SK-N-SH (cell line): ENCODE results near the gene DIPK1C. TPM values are rescaled to one million over a fixed set of nuclear protein-coding genes. Genes with fewer than 3 reads are reported as not detected.

Source experiments
- CTCF ChIA-PET: fragments of 300-600, 350-600 bp; formaldehyde crosslinking; extraction: SDS; loops from one replicate; lab custom pipeline; 2021; lab: Yijun Ruan, JAX
- POLR2A ChIA-PET: fragments of 350-600 bp; sonication (Branson Sonifier 250); formaldehyde crosslinking; extraction: SDS; loops from one replicate; lab custom pipeline; 2020; ENCODE audit warnings: antibody characterized with exemption, inconsistent platforms; lab: Yijun Ruan, JAX
- DNase-seq: peaks from one replicate; pipeline ENCODE4 v3.0.0; 2012
- H2AFZ ChIP-seq: fragments of 200-600 bp; sonication (generic); 2 replicates; pipeline ENCODE4 v1.8.1; 2016; ENCODE audit warnings: antibody characterized with exemption, mild to moderate bottlenecking, low read depth
- H3F3A ChIP-seq: fragments of 200-600 bp; sonication (generic); replicated peaks from 2 replicates; pipeline ENCODE3; 2016; ENCODE audit warnings: antibody characterized with exemption, mild to moderate bottlenecking; ENCODE audit not compliant: insufficient read depth
- H3K27ac ChIP-seq, 2 experiments: fragments of 200-500 bp in 1 of 2; fragments of 200-600 bp in 1 of 2; sonication (Bioruptor generic) in 1 of 2; sonication (generic), shearing (Covaris generic) in 1 of 2; 2 replicates each; pipeline versions ENCODE4 v1.5.1 to v1.6.1; 2014 to 2016; ENCODE audit warnings: low read depth in 2 of 2, inconsistent platforms in 1 of 2, low read length in 1 of 2, mild to moderate bottlenecking in 1 of 2, mixed read lengths in 1 of 2
- H3K27me3 ChIP-seq: fragments of 200-600 bp; sonication (generic), shearing (Covaris generic); 2 replicates; pipeline ENCODE4 v1.6.1; 2016; ENCODE audit warnings: mixed run types; ENCODE audit not compliant: insufficient read depth
- H3K36me3 ChIP-seq, 2 experiments: fragments of 200-500 bp in 1 of 2; fragments of 200-600 bp in 1 of 2; sonication (Bioruptor generic) in 1 of 2; sonication (generic) in 1 of 2; replicated peaks in 1 of 2; 2 replicates each; pipeline versions ENCODE3 to v1.5.1; 2014 to 2016; ENCODE audit warnings: low read length in 1 of 2, mild to moderate bottlenecking in 1 of 2; ENCODE audit not compliant: insufficient read depth in 2 of 2, control insufficient read depth in 1 of 2
- H3K4me1 ChIP-seq, 2 experiments: fragments of 200-500 bp in 1 of 2; fragments of 200-600 bp in 1 of 2; sonication (Bioruptor generic) in 1 of 2; sonication (generic), shearing (Covaris generic) in 1 of 2; 2 replicates each; pipeline versions ENCODE4 v1.5.1 to v1.6.1; 2014 to 2016; ENCODE audit warnings: low read depth in 1 of 2, low read length in 1 of 2, mixed run types in 1 of 2; ENCODE audit not compliant: insufficient read depth in 2 of 2, control insufficient read depth in 1 of 2
- H3K4me2 ChIP-seq: fragments of 200-600 bp; sonication (generic), shearing (Covaris generic); 2 replicates; pipeline ENCODE4 v1.6.1; 2017; ENCODE audit warnings: mixed run types
- H3K4me3 ChIP-seq, 2 experiments: fragments of 200-500 bp in 1 of 2; fragments of 200-600 bp in 1 of 2; sonication (Bioruptor generic) in 1 of 2; sonication (generic), shearing (Covaris generic) in 1 of 2; 2 replicates each; pipeline versions ENCODE4 v1.5.1 to v1.8.1; 2014 to 2016; ENCODE audit warnings: low read depth in 2 of 2, inconsistent platforms in 1 of 2, low read length in 1 of 2, mild to moderate bottlenecking in 1 of 2, mixed read lengths in 1 of 2, moderate library complexity in 1 of 2
- H3K79me2 ChIP-seq: fragments of 200-600 bp; sonication (generic); 2 replicates; pipeline ENCODE4 v1.8.1; 2017; ENCODE audit warnings: mild to moderate bottlenecking; ENCODE audit not compliant: insufficient read depth
- H3K9ac ChIP-seq: fragments of 200-600 bp; sonication (generic); 2 replicates; pipeline ENCODE4 v1.6.1; 2017; ENCODE audit warnings: mixed run types
- H3K9me2 ChIP-seq: fragments of 200-600 bp; sonication (generic); 2 replicates; pipeline ENCODE4 v1.6.1; 2017; ENCODE audit warnings: mixed run types
- H3K9me3 ChIP-seq: fragments of 200-600 bp; sonication (generic); 2 replicates; pipeline ENCODE4 v1.6.1; 2017; ENCODE audit warnings: mixed run types, mild to moderate bottlenecking, moderate library complexity
- H4K20me1 ChIP-seq: fragments of 200-600 bp; sonication (generic); 2 replicates; pipeline ENCODE4 v1.6.1; 2017; ENCODE audit warnings: mild to moderate bottlenecking, mixed run types; ENCODE audit not compliant: insufficient read depth
- CHD2 ChIP-seq: fragments of 150-350 bp; IDR thresholded peaks from 2 replicates; pipeline ENCODE4 v1.6.1; 2018; ENCODE audit warnings: low read length; ENCODE audit not compliant: partially characterized antibody
- ELF1 ChIP-seq: IDR thresholded peaks from 2 replicates; pipeline ENCODE4 v1.4.0; 2012
- EZH2phosphoT487 ChIP-seq: fragments of 200-600 bp; sonication (generic); IDR thresholded peaks from 2 replicates; pipeline ENCODE4 v1.6.1; 2017; ENCODE audit warnings: low read depth, mixed run types, mild to moderate bottlenecking, antibody characterized with exemption, moderate library complexity, borderline replicate concordance
- FOSL2 ChIP-seq: IDR thresholded peaks from 2 replicates; pipeline ENCODE4 v1.4.0; 2012; ENCODE audit warnings: low read depth, mild to moderate bottlenecking, moderate library complexity, borderline replicate concordance
- FOXJ3 ChIP-seq: sonication (generic); formaldehyde crosslinking; IDR thresholded peaks from 2 replicates; pipeline ENCODE4 v1.5.1; 2020; ENCODE audit warnings: mild to moderate bottlenecking, missing genetic modification reagents
- MEF2A ChIP-seq: IDR thresholded peaks from 2 replicates; pipeline ENCODE4 v1.4.0; 2012; ENCODE audit warnings: low read depth, borderline replicate concordance
- MXI1 ChIP-seq: IDR thresholded peaks from 2 replicates; pipeline ENCODE4 v1.6.1; 2012; ENCODE audit warnings: mild to moderate bottlenecking, low read depth, low read length, improper control_type of control experiment
- NFIC ChIP-seq: IDR thresholded peaks from 2 replicates; pipeline ENCODE4 v1.4.0; 2012; ENCODE audit warnings: borderline replicate concordance
- NRF1 ChIP-seq: IDR thresholded peaks from 2 replicates; pipeline ENCODE4 v1.6.1; 2012; ENCODE audit warnings: low read depth, mild to moderate bottlenecking, low read length
- RAD21 ChIP-seq: IDR thresholded peaks from 2 replicates; pipeline ENCODE4 v1.6.1; 2012; ENCODE audit warnings: mild to moderate bottlenecking, low read length
- RCOR1 ChIP-seq: fragments of 150-350 bp; IDR thresholded peaks from 2 replicates; pipeline ENCODE4 v1.6.1; 2017; ENCODE audit warnings: antibody characterized with exemption, low read length
- RXRA ChIP-seq: IDR thresholded peaks from 2 replicates; pipeline ENCODE4 v1.4.0; 2012; ENCODE audit warnings: low read depth, mild to moderate bottlenecking, borderline replicate concordance
- SMC3 ChIP-seq: IDR thresholded peaks from 2 replicates; pipeline ENCODE4 v1.6.1; 2012; ENCODE audit warnings: low read depth, low read length, improper control_type of control experiment
- TAF1 ChIP-seq: IDR thresholded peaks from 2 replicates; pipeline ENCODE4 v1.6.1; 2012; ENCODE audit warnings: low read depth, mild to moderate bottlenecking, low read length, moderate library complexity, borderline replicate concordance
- TEAD4 ChIP-seq: IDR thresholded peaks from 2 replicates; pipeline ENCODE4 v1.4.0; 2012; ENCODE audit warnings: mild to moderate bottlenecking, borderline replicate concordance; ENCODE audit not compliant: insufficient read depth
- whole genome bisulfite sequencing: methylation state at CpG from one replicate; pipeline ENCODE4 v1.1.6; 2017; ENCODE audit warnings: low lambda C conversion rate; 5-methylcytosine and 5-hydroxymethylcytosine counted together
- polyA plus RNA-seq, 3 experiments: library from polyadenylated mRNA; depleted of rRNA; stranded (reverse); fragments of >200 nt; gene quantifications; 2 replicates each; pipeline ENCODE4 v1.2.3, GENCODE V29; 2012
- TF ChIP-seq, protein P1 (sequence below): IDR thresholded peaks from 2 replicates; pipeline ENCODE4 v1.4.0; 2012; ENCODE audit warnings: low read depth
- TF ChIP-seq, protein P2 (sequence below): fragments of 150-350 bp; IDR thresholded peaks from 2 replicates; pipeline ENCODE4 v1.6.1; 2016; ENCODE audit warnings: mild to moderate bottlenecking, low read depth, low read length
- TF ChIP-seq, protein P3 (sequence below): IDR thresholded peaks from 2 replicates; pipeline ENCODE4 v1.6.1; 2012; ENCODE audit warnings: mild to moderate bottlenecking, low read depth, low read length, moderate library complexity

Gene DIPK1C
- polyA plus RNA-seq, 1 of the 3 experiments (the other 2 are of a cell fraction): not detected

DNA sequence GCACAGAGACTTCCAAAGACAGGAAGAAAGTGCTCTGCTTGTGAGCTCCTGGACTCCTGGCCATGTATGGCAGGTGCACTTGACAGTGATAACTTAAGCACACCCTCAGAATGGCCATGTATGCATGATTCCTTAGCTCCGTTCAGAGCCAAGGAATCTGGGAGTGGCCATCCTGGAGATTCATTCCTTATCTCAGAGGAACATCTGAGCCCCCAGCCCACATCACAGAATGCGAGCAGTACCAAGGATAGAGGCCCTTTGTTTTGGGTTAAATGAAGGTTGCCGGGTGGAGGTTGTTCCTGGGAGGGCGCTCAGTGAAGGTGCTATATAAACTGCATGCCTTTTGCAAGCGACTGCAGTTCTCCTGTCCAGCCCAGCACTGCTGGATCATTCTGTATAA, 26.9 kb downstream of the DIPK1C start:
- no peaks in the 10 kb centered on the region for H3K9me3 ChIP-seq
- 18% methylated on average over 4 of the region's 5 CpGs for WGBS
- TF ChIP-seq EZH2phosphoT487 (no peak), CHD2 (no peak), FOSL2 (no peak)
- TF ChIP-seq, all 33 proteins: peak for 0

DNA sequence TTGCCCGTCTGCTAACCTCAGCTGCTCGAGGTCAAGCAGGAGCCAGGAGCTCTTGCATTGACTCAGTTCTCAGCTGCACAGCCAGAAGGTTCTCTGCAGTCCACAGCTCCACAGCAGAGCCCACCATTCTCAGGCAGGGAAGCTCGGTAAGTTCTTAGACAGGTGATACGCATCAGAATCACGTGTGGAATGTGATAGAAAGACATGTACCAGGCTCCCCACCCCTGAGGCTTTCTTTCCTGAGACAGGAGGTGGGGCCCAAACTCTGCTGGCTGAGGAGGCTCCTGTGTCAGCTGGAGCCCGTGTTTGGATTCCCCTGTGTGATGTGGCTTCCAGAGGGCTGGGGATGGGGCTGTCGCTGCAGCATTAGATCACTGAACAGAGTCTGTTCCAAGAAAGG, 28.0 kb downstream of the DIPK1C start:
- Histone ChIP-seq H3K4me2 (no peak overlapping the region), H3K4me3 (no peak overlapping the region), H3K9ac (no peak overlapping the region), H3K27me3 (peaks cover 75% of the 10 kb centered on the region; the same call in 1 of the 2 replicates), H3K27ac (no peak overlapping the region), H3K4me1 (no peaks in the 10 kb centered on the region), H3K9me2 (no peaks in the 10 kb centered on the region), H2AFZ (no peak overlapping the region), H3K79me2 (no peaks in the 10 kb centered on the region), H3K36me3 (no peaks in the 10 kb centered on the region), H4K20me1 (no peaks in the 10 kb centered on the region), H3F3A (no peaks in the 10 kb centered on the region), H3K9me3 (no peaks in the 10 kb centered on the region)
- DNase-seq: no peak
- ChIA-PET POLR2A (no interaction called here), CTCF (interaction anchor here (0.6 kb wide), 1 partner anchor 123 kb away, joined by 3 read pairs; no protein-coding TSS in a partner anchor)
- WGBS: 0% methylated on average over 6 of the region's 7 CpGs
- TF ChIP-seq NRF1 (no peak), MXI1 (no peak), ELF1 (no peak), SMC3 (no peak), RAD21 (no peak), FOXJ3 (CRISPR knock-in tag) (no peak)
- TF ChIP-seq, protein P1, sequence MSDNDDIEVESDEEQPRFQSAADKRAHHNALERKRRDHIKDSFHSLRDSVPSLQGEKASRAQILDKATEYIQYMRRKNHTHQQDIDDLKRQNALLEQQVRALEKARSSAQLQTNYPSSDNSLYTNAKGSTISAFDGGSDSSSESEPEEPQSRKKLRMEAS: no peak

More for the DNA sequence above, 26.9 kb downstream of the DIPK1C start:
- Histone ChIP-seq H3K36me3 (no peaks in the 10 kb centered on the region), H3K79me2 (no peaks in the 10 kb centered on the region), H3K4me1 (no peaks in the 10 kb centered on the region), H2AFZ (no peak overlapping the region), H3K4me2 (no peak overlapping the region), H4K20me1 (no peaks in the 10 kb centered on the region), H3F3A (no peaks in the 10 kb centered on the region), H3K9ac (no peak overlapping the region), H3K9me2 (no peaks in the 10 kb centered on the region), H3K27ac (no peak overlapping the region), H3K27me3 (peaks cover 65% of the 10 kb centered on the region; the same call in 1 of the 2 replicates), H3K4me3 (no peak overlapping the region)
- ChIA-PET CTCF (no interaction called here), POLR2A (no interaction called here)
- DNase-seq: no peak

DNA sequence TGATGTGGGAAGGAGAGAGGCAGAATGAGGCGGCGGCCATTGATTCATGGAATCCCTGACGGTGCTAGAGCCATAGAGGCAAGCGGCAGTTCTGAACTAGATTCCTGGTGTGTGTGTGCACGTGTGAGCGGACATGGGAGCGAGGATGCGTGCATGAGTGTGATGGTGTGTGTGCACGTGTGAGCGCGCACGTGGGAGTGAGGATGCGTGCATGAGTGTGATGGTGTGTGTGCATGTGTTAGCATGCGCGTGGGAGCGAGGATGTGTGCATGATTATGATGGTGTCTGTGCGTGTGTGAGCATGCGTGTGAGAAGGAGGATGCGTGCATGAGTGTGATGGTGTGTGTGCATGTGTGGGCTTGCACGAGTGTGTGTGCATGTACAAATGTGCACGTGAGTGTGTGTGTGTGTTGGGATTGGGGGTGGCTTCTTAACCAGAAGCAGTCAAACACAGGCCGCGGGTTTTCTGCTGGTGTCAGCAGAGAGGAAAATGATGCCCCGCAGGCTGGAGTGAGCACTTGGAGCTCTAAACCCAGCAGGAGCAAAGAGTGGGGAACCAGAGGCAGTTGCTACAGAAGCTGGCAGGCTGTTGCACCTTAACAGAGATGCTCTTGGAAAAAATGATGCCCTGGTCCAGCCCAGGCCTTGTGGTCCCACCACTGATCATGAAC, 29.5 kb downstream of the DIPK1C start:
- H3K4me1 ChIP-seq: no peaks in the 10 kb centered on the region
- H3K4me2 ChIP-seq: no peak overlapping the region
- H3K4me3 ChIP-seq: no peak overlapping the region
- POLR2A ChIA-PET: no interaction called here
- no peaks in the 10 kb centered on the region for H3F3A ChIP-seq
- DNase-seq: no peak
- no peaks in the 10 kb centered on the region for H3K36me3 ChIP-seq
- peaks cover 70% of the 10 kb centered on the region; the same call in 1 of the 2 replicates for H3K27me3 ChIP-seq
- 32% methylated on average over 23 of the region's 24 CpGs for WGBS
- no peak overlapping the region for H3K27ac ChIP-seq
- CTCF ChIA-PET: no interaction called here
- H3K9me2 ChIP-seq: no peaks in the 10 kb centered on the region
- no peaks in the 10 kb centered on the region for H3K79me2 ChIP-seq
- H3K9me3 ChIP-seq: no peaks in the 10 kb centered on the region
- H4K20me1 ChIP-seq: no peaks in the 10 kb centered on the region
- no peak overlapping the region for H2AFZ ChIP-seq
- no peak overlapping the region for H3K9ac ChIP-seq
- TF ChIP-seq, protein P2, sequence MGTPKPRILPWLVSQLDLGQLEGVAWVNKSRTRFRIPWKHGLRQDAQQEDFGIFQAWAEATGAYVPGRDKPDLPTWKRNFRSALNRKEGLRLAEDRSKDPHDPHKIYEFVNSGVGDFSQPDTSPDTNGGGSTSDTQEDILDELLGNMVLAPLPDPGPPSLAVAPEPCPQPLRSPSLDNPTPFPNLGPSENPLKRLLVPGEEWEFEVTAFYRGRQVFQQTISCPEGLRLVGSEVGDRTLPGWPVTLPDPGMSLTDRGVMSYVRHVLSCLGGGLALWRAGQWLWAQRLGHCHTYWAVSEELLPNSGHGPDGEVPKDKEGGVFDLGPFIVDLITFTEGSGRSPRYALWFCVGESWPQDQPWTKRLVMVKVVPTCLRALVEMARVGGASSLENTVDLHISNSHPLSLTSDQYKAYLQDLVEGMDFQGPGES: no peak
- TF ChIP-seq MEF2A (no peak), NFIC (no peak), RXRA (no peak), NRF1 (no peak), SMC3 (no peak), EZH2phosphoT487 (no peak), TEAD4 (no peak), TAF1 (no peak), RCOR1 (no peak)
- TF ChIP-seq, protein P3, sequence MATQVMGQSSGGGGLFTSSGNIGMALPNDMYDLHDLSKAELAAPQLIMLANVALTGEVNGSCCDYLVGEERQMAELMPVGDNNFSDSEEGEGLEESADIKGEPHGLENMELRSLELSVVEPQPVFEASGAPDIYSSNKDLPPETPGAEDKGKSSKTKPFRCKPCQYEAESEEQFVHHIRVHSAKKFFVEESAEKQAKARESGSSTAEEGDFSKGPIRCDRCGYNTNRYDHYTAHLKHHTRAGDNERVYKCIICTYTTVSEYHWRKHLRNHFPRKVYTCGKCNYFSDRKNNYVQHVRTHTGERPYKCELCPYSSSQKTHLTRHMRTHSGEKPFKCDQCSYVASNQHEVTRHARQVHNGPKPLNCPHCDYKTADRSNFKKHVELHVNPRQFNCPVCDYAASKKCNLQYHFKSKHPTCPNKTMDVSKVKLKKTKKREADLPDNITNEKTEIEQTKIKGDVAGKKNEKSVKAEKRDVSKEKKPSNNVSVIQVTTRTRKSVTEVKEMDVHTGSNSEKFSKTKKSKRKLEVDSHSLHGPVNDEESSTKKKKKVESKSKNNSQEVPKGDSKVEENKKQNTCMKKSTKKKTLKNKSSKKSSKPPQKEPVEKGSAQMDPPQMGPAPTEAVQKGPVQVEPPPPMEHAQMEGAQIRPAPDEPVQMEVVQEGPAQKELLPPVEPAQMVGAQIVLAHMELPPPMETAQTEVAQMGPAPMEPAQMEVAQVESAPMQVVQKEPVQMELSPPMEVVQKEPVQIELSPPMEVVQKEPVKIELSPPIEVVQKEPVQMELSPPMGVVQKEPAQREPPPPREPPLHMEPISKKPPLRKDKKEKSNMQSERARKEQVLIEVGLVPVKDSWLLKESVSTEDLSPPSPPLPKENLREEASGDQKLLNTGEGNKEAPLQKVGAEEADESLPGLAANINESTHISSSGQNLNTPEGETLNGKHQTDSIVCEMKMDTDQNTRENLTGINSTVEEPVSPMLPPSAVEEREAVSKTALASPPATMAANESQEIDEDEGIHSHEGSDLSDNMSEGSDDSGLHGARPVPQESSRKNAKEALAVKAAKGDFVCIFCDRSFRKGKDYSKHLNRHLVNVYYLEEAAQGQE: no peak
